Ovary (tissue), 9 donors: ENCODE results near the gene DEFB131A. TPM values are rescaled to one million over a fixed set of nuclear protein-coding genes. Genes with fewer than 3 reads are reported as not detected.
"Not testable (repeated sequence)": the region's sequence is repeated elsewhere in the genome, so short reads cannot be mapped to it uniquely, and the experiment has no call there.

Source experiments
- DNase-seq, 5 donors: peaks; one replicate each; pipeline ENCODE4 v3.0.0-alpha.2; 2019 to 2020
- H3K27ac ChIP-seq, 2 donors: fragments of 200-600 bp; one replicate each; pipeline versions ENCODE4 v1.5.1 to v1.8.0; 2019 to 2022
- H3K27me3 ChIP-seq: fragments of 200-600 bp; one replicate; pipeline ENCODE4 v1.8.0; 2022
- H3K36me3 ChIP-seq: fragments of 200-600 bp; sonication (generic); one replicate; pipeline ENCODE4 v1.5.1; 2019
- H3K4me1 ChIP-seq: one replicate; pipeline ENCODE4 v1.8.1; 2013; ENCODE audit warnings: mild to moderate bottlenecking, moderate library complexity; ENCODE audit not compliant: insufficient read depth
- H3K4me3 ChIP-seq: fragments of 200-600 bp; sonication (generic); one replicate; pipeline ENCODE4 v1.5.1; 2017
- H3K9me3 ChIP-seq, 2 donors: fragments of 200-600 bp in 1 of 2; sonication (generic) in 1 of 2; one replicate each; pipeline versions ENCODE4 v1.5.1 to v1.8.1; 2013 to 2019; ENCODE audit warnings: mild to moderate bottlenecking in 1 of 2, moderate library complexity in 1 of 2
- WGBS, 3 donors: extraction: QIAGEN DNeasy Blood & Tissue Kit in 1 of 3; methylation state at CpG; one replicate each; pipeline versions ENCODE4 v1.1.5 to v1.1.7; 2013 to 2017; 5-methylcytosine and 5-hydroxymethylcytosine counted together
- intact Hi-C, 4 donors: fragments of 100-400 bp; cut with DNase I; formaldehyde crosslinking; loops; one replicate each; pipeline versions ENCODE4 v1.11.0 to v1.15.1; 2022 to 2023
- polyA plus RNA-seq, 2 donors: library from polyadenylated mRNA; stranded (reverse); fragments of 200-250 nt in 1 of 2; fragments of 350-450 nt in 1 of 2; fragmentation: Illumina TruSeq in 1 of 2; extraction: RNeasy Lipid Tissue Mini Kit (QIAGEN cat#74804) in 1 of 2; gene quantifications; one replicate each; pipeline ENCODE4 v1.2.3, GENCODE V29; 2013 to 2014
- small RNA-seq: library from RNA; depleted of rRNA; stranded (forward); fragments of <200 nt; gene quantifications from one replicate; pipeline ENCODE3, GENCODE V24; 2016
- total RNA-seq, 7 donors: library from RNA; depleted of rRNA in 2 of 7; stranded (reverse); fragments of >200 nt in 2 of 7; fragmentation: NEBNext Ultra II Directional in 3 of 7; extraction: Animal tissue kit (Norgen Biotek cat#: 25700) in 3 of 7; gene quantifications; one replicate each; pipeline versions ENCODE4 v1.1.0 to v1.2.4, GENCODE V29; 2016 to 2023
- donor health status: DM: no; HTN: no; CAD: no; lungs with moderate emphysema.
- donor health status: DM: no; HTN: no; CAD: no.
- donor health status: Bipolar disorder and iron deficiency.
- donor health status: DM: yes; HTN: yes; CAD: no.
- donor health status: DM: no; HTN: no; CAD: no.
- donor health status: DM: yes; HTN: yes; CAD: no.

DEFB131A gene
- total and polyA plus RNA-seq, 9 donors, result not detected

GRCh38 chr4:9494256-9495035, 50.2 kb downstream of the DEFB131A start:
- H3K27ac ChIP-seq, H3K27me3 ChIP-seq, H3K9me3 ChIP-seq, H3K36me3 ChIP-seq, intact Hi-C loops, H3K4me1 ChIP-seq, DNase-seq, H3K4me3 ChIP-seq: not testable (repeated sequence)
- WGBS, 3 donors, result 74 to 84% (median 84%) methylated on average over 11 of the region's 11 CpGs

DNA sequence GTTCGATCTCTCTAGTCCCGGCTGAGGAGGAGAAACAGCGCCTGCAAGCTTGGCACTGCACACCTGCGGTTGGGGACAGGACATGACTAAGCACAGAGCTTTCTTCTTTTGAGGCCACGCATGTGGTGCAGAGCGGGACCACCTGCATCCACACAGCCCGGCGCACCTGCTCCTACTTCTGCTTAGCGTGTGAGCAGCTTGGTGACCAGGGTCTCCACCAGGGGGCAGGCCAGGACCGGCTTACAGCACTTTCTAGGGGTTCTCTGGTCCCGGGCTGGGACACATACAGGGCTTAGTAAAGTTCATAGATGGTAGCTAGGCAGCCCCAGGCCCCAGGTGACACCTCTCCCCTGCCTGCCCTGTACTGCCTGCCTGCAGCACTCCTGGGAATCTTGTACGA, 51.2 kb downstream of the DEFB131A start:
- intact Hi-C loops, result not testable (repeated sequence)

DNA sequence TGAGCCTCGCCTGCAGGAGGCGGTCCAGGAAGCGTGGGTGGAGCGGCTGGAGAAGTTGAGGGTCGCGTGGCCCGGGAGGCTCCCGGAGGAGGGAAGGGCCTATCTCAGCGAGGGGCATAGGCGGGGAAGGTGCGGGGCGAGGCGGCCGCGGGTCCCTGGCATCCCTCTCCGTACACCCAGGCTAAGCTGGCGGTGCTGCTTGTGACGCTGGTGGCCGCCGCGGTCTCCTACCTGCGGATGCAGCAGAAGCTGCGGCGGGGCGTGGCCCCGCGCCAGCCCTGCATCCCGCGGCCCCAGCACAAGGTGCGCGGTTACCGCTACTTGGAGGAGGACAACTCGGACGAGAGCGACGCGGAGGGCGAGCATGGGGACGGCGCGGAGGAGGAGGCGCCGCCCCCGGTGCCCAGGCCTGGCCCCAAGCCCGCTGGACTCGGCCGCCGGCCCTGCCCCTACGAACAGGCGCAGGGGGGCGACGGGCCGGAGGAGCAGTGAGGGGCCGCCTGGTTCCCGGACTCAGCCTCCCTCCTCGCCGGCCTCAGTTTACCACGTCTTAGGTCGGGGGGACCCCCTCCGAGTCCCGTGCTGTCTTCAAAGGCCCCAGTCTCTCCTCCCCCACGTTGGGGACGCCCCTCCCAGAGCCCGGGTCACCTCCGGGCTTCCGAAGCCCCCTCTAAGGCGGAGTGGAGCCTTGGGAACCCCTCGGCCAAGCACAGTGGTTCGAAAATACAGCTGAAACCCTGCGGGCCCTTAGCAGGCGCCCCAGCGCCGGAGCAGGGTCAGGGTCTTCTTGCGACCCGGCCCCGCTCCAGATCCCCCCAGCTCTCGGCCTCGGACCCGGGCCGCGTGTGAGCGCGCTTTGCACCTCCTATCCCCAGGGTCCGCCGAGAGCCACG, 53.6 kb downstream of the DEFB131A start:
- H3K4me1 ChIP-seq, H3K36me3 ChIP-seq, DNase-seq, H3K4me3 ChIP-seq, H3K27ac ChIP-seq, intact Hi-C loops, H3K27me3 ChIP-seq, H3K9me3 ChIP-seq: not testable (repeated sequence)
- 1 to 2% (median 1%) methylated on average over 73 to 86 of the region's 86 CpGs for WGBS, 3 donors

More for the DNA sequence above, 51.2 kb downstream of the DEFB131A start:
- H3K4me3 ChIP-seq, H3K27ac ChIP-seq, DNase-seq, H3K9me3 ChIP-seq, H3K36me3 ChIP-seq, H3K4me1 ChIP-seq, H3K27me3 ChIP-seq: not testable (repeated sequence)
- WGBS, 3 donors, result 10 to 14% (median 13%) methylated on average over 11 of the region's 12 CpGs

- WGBS, 3 donors, result 13 to 26% (median 26%) methylated on average over 25 to 31 of the region's 33 CpGs
- DNase-seq, H3K36me3 ChIP-seq, intact Hi-C loops, H3K9me3 ChIP-seq, H3K27ac ChIP-seq, H3K27me3 ChIP-seq, H3K4me3 ChIP-seq, H3K4me1 ChIP-seq: not testable (repeated sequence)
These were observed 54.3 kb downstream of the DEFB131A start for GRCh38 chr4:9498468-9499040.

- H3K4me3 ChIP-seq, DNase-seq, H3K36me3 ChIP-seq, intact Hi-C loops, H3K27me3 ChIP-seq, H3K9me3 ChIP-seq, H3K27ac ChIP-seq, H3K4me1 ChIP-seq: not testable (repeated sequence)
- 87 to 89% (median 87%) methylated on average over 16 of the region's 16 CpGs for WGBS, 3 donors
These were observed 55.8 kb downstream of the DEFB131A start for GRCh38 chr4:9499974-9500487.

Small RNA genes within 50 kb of the gene (small RNA-seq; reads per million reads assigned to genes)
- gene RNA5SP153, result not detected

Other genes with a start within 250 kb of the DEFB131A start
- gene USP17L10, start 233.8 kb upstream of the DEFB131A start, total RNA-seq, result not detected
- not detected for gene USP17L10, start 233.8 kb upstream of the DEFB131A start, polyA plus RNA-seq
- under 1 TPM in 2 of 7 donors, not detected in 5; 0.15 TPM for gene USP17L11, start 229.0 kb upstream of the DEFB131A start, total RNA-seq
- not detected for gene USP17L11, start 229.0 kb upstream of the DEFB131A start, polyA plus RNA-seq
- not detected for gene USP17L12, start 224.3 kb upstream of the DEFB131A start, total RNA-seq
- gene USP17L12, start 224.3 kb upstream of the DEFB131A start, polyA plus RNA-seq, result not detected
- gene USP17L13, start 219.5 kb upstream of the DEFB131A start, total RNA-seq, result not detected
- gene USP17L13, start 219.5 kb upstream of the DEFB131A start, polyA plus RNA-seq, result not detected
- not detected for gene USP17L15, start 210.0 kb upstream of the DEFB131A start, total RNA-seq
- gene USP17L15, start 210.0 kb upstream of the DEFB131A start, polyA plus RNA-seq, result not detected
- under 1 TPM in 2 of 7 donors, not detected in 5; 0.15 TPM for gene USP17L17, start 200.5 kb upstream of the DEFB131A start, total RNA-seq
- not detected for gene USP17L17, start 200.5 kb upstream of the DEFB131A start, polyA plus RNA-seq
- not detected for gene USP17L18, start 195.8 kb upstream of the DEFB131A start, total RNA-seq
- gene USP17L18, start 195.8 kb upstream of the DEFB131A start, polyA plus RNA-seq, result not detected
- gene USP17L19, start 191.0 kb upstream of the DEFB131A start, total RNA-seq, result not detected
- gene USP17L19, start 191.0 kb upstream of the DEFB131A start, polyA plus RNA-seq, result not detected
- not detected for gene USP17L20, start 186.3 kb upstream of the DEFB131A start, total RNA-seq
- not detected for gene USP17L20, start 186.3 kb upstream of the DEFB131A start, polyA plus RNA-seq
- gene USP17L21, start 181.5 kb upstream of the DEFB131A start, total RNA-seq, result not detected
- gene USP17L21, start 181.5 kb upstream of the DEFB131A start, polyA plus RNA-seq, result not detected
- not detected for gene USP17L22, start 176.8 kb upstream of the DEFB131A start, total RNA-seq
- not detected for gene USP17L22, start 176.8 kb upstream of the DEFB131A start, polyA plus RNA-seq
- not detected for gene USP17L24, start 119.2 kb upstream of the DEFB131A start, total RNA-seq
- not detected for gene USP17L24, start 119.2 kb upstream of the DEFB131A start, polyA plus RNA-seq
- not detected for gene USP17L25, start 114.5 kb upstream of the DEFB131A start, total RNA-seq
- not detected for gene USP17L25, start 114.5 kb upstream of the DEFB131A start, polyA plus RNA-seq
- not detected for gene USP17L26, start 109.8 kb upstream of the DEFB131A start, total RNA-seq
- not detected for gene USP17L26, start 109.8 kb upstream of the DEFB131A start, polyA plus RNA-seq
- gene USP17L5, start 105.0 kb upstream of the DEFB131A start, total RNA-seq, result not detected
- not detected for gene USP17L5, start 105.0 kb upstream of the DEFB131A start, polyA plus RNA-seq
- not detected for gene USP17L27, start 100.3 kb upstream of the DEFB131A start, total RNA-seq
- gene USP17L27, start 100.3 kb upstream of the DEFB131A start, polyA plus RNA-seq, result not detected
- gene USP17L28, start 95.5 kb upstream of the DEFB131A start, total RNA-seq, result not detected
- gene USP17L28, start 95.5 kb upstream of the DEFB131A start, polyA plus RNA-seq, result not detected
- not detected for gene USP17L29, start 90.8 kb upstream of the DEFB131A start, total RNA-seq
- not detected for gene USP17L29, start 90.8 kb upstream of the DEFB131A start, polyA plus RNA-seq
- gene USP17L30, start 81.3 kb upstream of the DEFB131A start, total RNA-seq, result not detected
- gene USP17L30, start 81.3 kb upstream of the DEFB131A start, polyA plus RNA-seq, result not detected